ENCODE data around the gene DAZL.
"Not testable (repeated sequence)": the region's sequence is repeated elsewhere in the genome, so short reads cannot be mapped to it uniquely, and the experiment has no call there.

The DAZL gene, protein sequence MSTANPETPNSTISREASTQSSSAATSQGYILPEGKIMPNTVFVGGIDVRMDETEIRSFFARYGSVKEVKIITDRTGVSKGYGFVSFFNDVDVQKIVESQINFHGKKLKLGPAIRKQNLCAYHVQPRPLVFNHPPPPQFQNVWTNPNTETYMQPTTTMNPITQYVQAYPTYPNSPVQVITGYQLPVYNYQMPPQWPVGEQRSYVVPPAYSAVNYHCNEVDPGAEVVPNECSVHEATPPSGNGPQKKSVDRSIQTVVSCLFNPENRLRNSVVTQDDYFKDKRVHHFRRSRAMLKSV

DNA sequence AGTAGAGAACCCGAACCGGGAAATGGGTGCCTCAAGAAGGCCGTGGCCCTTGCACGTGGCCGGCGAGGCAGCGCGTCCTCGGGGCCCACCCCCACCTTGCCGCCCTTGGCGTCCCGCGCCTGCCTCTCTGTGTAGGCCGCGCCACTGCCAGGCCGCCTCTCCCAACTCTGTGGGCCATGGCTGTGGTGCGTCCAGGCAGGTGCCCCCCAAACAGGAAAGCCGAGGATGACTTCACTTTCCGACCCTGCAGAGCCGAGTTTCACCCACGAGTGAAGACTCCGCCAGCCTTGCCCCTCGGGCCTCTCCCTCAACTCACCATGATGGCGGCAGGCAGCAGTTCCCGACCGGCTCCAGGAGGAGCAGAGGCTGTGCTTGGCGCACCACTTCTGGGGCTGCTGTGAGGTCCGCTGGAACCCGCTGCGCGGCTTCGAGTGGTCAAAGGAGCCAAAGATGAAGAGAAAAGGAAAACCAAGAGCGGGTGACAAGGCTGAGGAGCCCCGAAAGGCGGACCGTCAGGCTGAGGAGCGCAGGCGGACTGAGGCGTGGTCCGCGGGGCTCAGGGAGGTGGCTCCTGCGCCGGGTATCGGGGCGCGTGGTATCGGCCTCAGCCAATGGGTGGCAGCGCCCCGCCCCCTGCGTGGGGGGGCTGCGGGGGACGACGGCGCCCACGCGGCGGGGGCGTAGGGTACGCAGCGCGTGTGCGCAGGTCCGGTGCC is at the start of gene DAZL:
DAZL (minus strand) TSS at position 537 of the 716 bp plus-strand sequence; CDS start at position 319, 218 bp downstream.
- DNase-seq, result no peak

- DNase-seq, result no peak
These were observed 49.8 kb upstream of the DAZL start for GRCh38 chr3:16654976-16655375.

DNA sequence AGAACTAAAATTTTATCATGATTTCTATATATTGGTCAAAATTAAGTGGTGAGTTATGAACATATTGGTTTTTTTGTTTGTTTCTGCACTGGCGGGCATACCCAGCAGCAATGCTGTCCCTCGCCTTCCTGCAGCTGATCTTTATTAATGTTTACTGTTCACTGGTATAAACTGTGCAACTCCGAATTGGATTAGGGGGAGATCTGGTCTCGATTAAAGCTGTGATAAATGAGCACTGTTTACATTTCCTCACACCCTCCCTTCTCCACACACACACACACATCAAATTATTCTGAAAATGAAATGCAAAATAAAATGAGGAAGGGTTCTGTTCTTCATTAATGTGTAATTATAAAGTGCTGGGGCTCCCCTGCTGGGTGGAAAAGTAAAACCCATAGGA is 48.5 kb upstream of the DAZL start:
- no peak for DNase-seq

- no peak for DNase-seq
These were observed 42.4 kb upstream of the DAZL start for GRCh38 chr3:16647668-16648067.

DNA sequence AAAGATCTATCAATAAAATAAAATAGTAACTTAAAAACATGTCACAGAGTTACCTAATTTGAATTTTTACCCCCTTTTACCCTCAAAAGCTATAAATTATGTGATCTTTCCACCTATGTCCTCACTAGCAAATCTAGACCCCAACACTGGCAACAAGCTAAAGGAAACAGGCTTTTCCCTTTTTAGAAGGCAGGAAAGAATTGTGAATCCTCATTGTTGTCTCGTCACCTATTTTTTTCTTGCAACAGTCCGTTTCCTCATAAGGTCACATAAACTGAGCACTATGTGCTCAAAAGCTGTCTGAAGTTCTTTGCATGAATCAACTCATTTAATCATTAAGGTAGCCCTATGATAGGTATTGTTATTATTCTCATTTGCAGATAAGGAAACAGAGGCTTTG is 34.6 kb upstream of the DAZL start:
- DNase-seq, result no peak

- no peak for DNase-seq
These were observed 28.7 kb upstream of the DAZL start for GRCh38 chr3:16633948-16634347.

DNA sequence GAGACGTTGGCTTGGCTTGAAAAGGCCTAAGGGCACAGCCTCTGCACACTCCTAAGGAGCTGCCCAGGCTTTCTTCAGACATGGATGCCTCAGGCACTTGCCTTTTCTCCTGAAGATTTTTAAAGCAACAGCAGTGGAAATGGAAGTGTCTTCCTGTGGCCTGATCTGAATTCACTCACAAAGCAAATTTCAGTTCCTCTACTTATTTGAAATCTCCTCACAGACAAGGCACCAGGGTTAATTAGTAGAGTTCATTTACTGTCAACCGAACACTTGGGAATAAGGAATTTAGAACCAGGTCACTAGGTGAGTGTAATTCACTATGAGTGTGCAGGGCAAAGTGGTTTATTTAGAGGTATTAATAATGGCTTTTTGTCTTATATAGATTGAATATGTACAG is 27.2 kb upstream of the DAZL start:
- no peak for DNase-seq

- no peak for DNase-seq
These were observed 13.5 kb upstream of the DAZL start for GRCh38 chr3:16618721-16619120.

DNA sequence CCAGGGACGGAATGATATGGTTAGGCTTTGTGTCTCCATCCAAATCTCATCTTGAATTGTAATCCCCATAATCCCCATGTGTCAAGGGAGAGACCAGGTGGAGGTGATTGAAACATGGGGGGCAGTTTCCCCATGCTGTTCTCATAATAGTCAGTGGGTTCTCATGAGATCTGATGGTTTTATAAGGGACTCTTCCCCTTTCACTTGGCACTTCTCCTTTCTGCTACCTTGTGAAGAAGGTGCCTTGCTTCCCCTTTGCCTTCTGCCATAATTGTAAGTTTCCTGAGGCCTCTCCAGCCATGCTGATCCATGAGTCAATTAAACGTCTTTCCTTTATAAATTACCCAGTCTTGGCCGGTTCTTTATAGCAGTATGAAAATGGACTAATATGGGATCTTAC is 11.9 kb upstream of the DAZL start:
- DNase-seq, result not testable (repeated sequence)

- no peak for DNase-seq
These were observed 10.9 kb upstream of the DAZL start for GRCh38 chr3:16616083-16616482.

DNA sequence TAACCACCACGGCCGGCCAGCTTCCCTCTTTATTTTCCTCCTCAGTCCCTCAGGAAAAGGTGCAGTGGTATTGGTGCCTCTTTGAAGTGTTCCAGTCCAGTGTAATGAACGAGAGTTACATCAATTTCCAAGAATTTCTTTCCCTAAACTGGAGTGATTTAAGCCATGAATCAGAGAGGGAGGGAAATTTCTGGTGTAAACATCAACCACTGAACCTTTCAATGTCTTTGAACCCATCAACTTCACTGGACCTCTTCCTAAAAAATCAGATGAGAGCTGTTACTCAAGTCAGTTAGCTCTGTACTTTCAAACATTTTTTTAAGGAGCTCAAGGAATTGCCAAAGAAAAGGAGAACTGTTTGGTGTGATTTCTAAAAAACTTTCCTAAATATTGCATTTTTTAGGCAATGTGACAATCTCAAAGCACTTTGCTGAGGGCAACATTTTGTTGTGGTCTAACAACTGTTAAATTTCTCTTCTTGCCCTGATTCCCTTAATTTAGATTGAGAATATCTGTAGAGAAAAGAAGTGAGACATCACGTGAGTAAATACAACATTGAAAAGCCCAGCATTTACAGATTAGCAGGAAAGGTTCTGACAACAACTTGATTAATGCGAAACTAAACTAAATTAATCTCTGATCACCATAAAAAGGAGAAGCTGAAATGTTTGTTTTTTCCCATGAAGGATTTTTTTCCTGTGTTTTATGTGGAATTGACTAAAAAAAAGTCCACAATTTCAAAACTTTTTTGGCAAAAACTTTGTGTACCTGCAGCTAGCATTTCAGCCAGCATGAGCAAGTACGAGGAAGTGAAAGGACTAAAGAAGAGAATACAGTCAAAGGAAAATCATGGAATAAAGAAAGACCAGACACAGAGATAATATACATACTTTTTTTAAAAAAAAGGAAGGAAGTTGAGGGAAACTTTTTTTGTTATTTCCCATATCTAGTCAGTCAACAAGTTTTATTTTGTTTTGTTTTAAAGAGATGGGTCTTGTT is 9.1 kb upstream of the DAZL start:
- DNase-seq, result no peak

DNA sequence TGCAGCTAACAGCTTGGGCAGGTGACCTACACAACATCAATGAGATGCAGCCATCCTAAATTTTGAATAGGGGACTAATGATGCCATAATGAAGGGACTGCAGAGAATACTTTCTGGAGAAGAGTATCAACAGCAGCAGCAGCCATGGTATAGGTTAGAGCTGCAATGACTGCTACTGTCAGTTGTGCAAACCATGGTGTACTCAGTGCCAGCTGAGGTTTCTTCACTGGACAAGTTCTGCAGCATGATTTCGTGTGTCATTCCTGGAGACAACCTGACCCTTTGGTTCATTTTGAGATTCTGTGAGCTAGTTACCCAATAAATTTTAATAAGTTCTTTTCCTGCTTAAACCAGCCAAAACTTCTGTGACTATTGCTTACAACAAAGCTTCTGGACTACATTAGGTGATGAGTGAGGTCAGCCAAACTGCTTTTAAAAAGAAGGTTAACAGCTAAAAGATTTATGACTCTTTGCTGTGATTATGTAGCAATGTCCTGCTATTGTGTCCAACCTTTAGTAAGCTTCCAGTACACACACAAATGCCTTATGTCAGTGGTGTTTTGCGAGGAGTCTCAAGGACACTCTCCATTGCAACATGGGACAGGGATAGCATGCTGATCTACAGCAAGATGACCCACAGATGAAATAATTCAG is 4.8 kb upstream of the DAZL start:
- no peak for DNase-seq

DNA sequence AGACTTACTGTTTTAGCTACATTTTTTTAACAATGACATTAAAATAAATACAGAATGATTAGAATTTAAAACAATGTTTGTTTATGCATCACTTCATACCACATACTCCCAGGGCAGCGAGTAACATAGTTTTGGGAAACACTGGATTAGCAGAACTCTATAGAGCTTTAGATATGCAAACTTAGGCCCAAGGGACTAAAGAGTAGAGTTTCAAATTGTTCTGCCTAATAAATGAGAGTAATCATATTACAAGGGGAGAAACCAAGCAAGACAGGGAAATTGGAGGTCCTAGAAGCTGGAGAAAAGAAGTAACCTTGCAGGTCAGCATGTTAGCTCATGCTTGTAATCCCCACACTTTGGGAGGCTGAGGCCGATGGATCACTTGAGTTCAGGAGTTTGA is 3.6 kb upstream of the DAZL start:
- no peak for DNase-seq

GRCh38 chr3:16607718-16608117 is 2.5 kb upstream of the DAZL start:
- no peak for DNase-seq

- no peak for DNase-seq
These were observed 1.2 kb upstream of the DAZL start for GRCh38 chr3:16606398-16606797.

GRCh38 chr3:16605966-16606365 is 743 bp upstream of the DAZL start:
- DNase-seq, result no peak

DNA sequence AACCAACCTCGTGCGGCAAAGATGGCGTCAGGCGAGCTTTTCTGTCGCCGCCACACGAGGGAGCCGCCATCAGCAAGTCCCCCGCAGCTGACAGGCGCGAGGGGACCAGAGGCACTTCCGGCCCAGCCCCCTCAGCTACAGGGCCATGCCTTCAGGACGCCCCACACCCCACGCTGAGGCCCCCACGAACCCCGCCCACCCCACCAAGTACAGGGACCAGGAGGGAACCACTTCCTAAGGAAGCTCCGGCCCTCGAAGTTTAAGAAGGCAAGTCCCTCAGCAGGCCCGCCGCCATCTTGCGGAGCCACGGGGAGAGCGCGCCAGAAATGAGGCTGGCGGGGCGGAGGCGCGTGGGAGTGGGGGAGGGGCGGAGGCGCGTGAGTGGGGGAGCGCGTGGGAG is 790 bp downstream of the DAZL start:
- DNase-seq, result peak; percentile 15

DNA sequence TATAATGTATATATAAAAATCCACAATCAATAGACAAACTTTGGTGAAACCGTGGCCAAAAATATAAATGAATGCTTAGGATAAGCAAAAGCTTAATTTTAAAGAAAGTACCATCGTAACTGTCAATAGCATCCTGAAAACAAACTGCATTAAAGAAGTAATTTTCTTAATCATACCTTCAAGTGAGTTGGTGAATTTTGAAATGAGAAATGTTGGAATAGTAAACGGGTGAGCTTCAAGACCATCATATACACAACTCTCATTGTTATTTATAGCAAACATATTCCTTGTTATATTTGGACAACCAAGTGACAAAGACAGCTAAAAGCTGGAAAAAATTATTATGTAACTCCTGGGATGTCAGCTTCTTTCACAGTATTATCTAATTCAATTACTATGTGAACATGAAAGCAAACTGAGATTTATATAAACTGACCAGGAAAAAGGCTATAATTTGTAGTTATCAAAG is 3.7 kb downstream of the DAZL start:
- no peak for DNase-seq

DNA sequence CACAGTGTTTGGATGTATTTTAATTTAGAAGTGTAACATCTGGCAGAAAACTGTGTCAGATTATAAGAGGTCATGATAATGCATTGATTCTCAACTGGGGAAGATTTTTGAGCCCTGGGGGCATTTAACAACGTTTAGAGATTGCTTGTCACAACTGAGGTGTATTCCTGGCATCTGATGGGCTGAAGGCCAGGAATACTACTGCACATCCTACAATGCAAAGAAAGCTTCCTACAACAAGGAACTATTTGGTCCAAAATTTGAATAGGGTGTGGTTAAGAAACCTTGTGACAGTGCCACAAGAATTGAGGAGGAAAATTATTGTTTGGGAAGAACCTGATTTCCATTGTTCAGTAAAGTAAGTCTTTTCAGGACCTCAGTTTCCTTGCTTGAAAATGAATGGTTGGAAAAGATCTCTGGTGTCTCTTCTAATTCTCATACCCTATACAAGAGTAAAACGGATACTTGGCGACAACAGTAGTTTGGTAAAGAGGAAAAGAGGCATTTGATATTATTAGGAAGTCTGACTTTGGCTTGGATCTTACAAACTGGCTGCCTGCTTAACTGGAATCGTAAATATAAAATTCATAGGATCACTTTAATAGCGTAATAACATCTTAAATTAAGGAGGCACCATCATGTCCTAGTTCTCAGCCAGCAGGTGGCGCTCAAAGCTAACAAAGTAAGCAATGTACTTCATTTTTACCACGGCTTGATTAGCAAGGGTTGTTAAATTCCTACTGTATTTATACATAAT is 4.3 kb downstream of the DAZL start:
- DNase-seq, result peak; percentile 68

DNA sequence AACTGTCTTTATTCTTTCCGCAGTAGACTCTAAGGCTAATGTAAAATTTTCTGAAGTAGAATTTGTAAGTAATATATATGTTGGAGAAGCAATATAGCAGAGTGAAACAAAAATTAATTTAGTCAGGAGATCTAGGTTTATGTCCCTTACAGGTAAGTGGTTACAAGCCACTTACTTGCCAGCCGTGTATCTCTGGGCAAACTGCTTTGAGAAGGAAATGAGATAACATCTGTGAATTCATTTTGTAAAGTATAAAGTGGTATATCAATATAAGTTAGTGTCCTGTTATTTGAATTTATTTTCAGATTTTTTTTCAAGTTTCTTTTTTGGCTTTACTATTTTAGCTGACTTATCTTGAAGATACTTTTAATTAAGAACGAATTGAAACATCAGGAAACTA is 5.5 kb downstream of the DAZL start:
- DNase-seq, result no peak

GRCh38 chr3:16596352-16597032 is 8.7 kb downstream of the DAZL start:
- DNase-seq, result no peak

All from right hindlimb (tissue), 1 donor.